ENCODE data around the gene DOCK2. TPM values are rescaled to one million over a fixed set of nuclear protein-coding genes. Genes with fewer than 3 reads are reported as not detected.

DOCK2 gene
- total RNA-seq, 1 donor from 2014 or later = 4.2 TPM

DNA sequence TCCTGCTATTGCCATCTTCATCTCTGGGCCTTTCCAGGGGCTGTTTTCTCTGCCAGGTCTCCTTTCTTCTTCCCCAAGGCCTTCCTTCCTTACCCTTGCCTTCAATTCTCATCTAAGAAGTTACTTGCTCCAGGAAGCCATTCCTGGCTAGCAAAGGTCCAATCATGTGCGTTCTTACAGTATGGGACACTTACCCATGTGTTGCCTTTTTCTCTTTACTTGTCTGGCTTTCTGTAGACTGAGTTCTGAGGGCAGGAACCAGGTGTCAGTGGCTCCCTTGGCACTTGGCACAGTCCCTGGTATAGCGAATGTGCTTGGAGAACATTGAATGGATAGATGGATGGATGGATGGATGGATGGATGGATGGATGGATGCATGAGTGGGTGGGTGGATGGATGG lies 478.9 kb downstream of the DOCK2 start:
- Histone ChIP-seq H3K9me3 (replicated peaks) (no peaks in the 10 kb centered on the region), H3K27me3 (ENCODE audit: low read depth) (no peaks in the 10 kb centered on the region), H3K27ac (replicated peaks) (no peak overlapping the region), H3K4me1 (no peaks in the 10 kb centered on the region), H3K4me3 (no peak overlapping the region), H3K36me3 (no peaks in the 10 kb centered on the region)
- TF ChIP-seq, protein P1, sequence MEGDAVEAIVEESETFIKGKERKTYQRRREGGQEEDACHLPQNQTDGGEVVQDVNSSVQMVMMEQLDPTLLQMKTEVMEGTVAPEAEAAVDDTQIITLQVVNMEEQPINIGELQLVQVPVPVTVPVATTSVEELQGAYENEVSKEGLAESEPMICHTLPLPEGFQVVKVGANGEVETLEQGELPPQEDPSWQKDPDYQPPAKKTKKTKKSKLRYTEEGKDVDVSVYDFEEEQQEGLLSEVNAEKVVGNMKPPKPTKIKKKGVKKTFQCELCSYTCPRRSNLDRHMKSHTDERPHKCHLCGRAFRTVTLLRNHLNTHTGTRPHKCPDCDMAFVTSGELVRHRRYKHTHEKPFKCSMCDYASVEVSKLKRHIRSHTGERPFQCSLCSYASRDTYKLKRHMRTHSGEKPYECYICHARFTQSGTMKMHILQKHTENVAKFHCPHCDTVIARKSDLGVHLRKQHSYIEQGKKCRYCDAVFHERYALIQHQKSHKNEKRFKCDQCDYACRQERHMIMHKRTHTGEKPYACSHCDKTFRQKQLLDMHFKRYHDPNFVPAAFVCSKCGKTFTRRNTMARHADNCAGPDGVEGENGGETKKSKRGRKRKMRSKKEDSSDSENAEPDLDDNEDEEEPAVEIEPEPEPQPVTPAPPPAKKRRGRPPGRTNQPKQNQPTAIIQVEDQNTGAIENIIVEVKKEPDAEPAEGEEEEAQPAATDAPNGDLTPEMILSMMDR (IDR thresholded peaks at IDR 0.05; ENCODE audit: borderline replicate concordance) = no peak
- intact Hi-C loops (cut with micrococcal nuclease) = no loop called here
- no peak for DNase-seq

DNA sequence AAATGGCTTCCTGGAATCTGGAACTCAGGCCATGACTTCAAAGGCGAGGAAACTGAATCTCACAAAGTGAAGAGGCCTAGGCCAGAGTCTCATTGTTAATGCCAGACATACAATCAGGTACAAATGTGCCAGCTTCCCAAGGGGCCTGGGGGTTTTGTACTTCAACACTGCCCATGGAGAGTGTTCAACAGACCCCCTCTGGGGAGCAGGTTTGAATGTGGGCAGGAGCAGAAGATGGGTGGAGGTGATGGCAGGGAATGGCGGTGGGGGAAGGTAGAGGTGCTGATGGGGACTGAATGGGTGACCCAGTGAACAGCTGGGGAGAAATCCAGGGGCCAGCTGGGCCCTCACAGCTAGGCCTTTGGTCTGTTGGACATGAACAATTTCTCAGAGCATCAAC lies 480.7 kb downstream of the DOCK2 start:
- TF ChIP-seq, protein P1 (IDR thresholded peaks at IDR 0.05; ENCODE audit: borderline replicate concordance) = no peak

DNA sequence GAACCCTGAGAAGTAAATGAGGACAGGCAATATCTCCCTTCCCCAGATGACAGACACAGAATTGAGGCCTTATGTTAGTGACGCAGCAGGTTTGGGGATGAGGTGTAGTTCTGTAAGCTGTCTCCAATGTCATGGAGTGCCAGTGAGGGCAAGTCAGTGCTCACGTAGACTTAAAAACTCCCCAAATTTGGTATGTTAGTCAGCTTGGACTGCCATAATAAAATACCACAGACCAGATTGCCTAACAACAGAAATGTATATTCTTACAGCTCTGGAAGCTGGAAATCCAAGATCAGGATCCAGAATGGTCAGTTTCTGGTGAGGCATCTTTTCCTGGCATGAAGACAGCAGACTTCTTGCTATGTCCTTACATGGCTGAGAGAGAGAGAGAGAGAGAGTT lies 483.5 kb downstream of the DOCK2 start:
- H3K36me3 ChIP-seq = no peaks in the 10 kb centered on the region
- H3K27me3 ChIP-seq (ENCODE audit: low read depth) = peaks cover 3% of the 10 kb centered on the region
- DNase-seq = no peak
- intact Hi-C loops (cut with micrococcal nuclease) = no loop called here
- H3K9me3 ChIP-seq (replicated peaks) = peaks cover 10% of the 10 kb centered on the region
- TF ChIP-seq, protein P1 (IDR thresholded peaks at IDR 0.05; ENCODE audit: borderline replicate concordance) = no peak
- no peak overlapping the region for H3K4me3 ChIP-seq
- no peaks in the 10 kb centered on the region for H3K4me1 ChIP-seq
- no peak overlapping the region for H3K27ac ChIP-seq (replicated peaks)

More for the DNA sequence above, 480.7 kb downstream of the DOCK2 start:
- Histone ChIP-seq H3K27me3 (ENCODE audit: low read depth) (no peaks in the 10 kb centered on the region), H3K4me3 (no peak overlapping the region), H3K4me1 (no peaks in the 10 kb centered on the region), H3K36me3 (no peaks in the 10 kb centered on the region), H3K27ac (replicated peaks) (no peak overlapping the region), H3K9me3 (replicated peaks) (no peaks in the 10 kb centered on the region)
- intact Hi-C loops (cut with micrococcal nuclease) = no loop called here
- no peak for DNase-seq

DNA sequence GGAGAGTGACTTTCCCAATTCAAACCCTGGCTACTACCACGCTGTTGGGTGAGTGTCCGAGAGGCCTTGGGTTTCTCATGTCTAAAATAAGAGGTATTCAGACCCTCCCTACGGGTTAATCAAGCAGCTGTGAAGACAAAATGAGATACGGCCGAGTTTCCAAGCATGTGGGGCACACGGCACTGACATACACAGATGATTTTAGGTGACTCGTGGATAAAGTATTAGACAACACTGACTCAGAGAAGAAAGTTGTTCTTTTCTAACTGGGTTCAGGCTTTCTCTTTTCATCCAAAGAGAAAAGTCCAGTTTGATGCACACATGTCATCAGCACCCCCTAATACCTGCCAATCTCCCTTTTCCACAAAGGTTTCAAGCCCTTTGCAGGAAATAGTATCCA lies 484.2 kb downstream of the DOCK2 start:
- no peak overlapping the region for H3K4me3 ChIP-seq
- H3K36me3 ChIP-seq = no peaks in the 10 kb centered on the region
- H3K4me1 ChIP-seq = no peaks in the 10 kb centered on the region
- peaks cover 3% of the 10 kb centered on the region for H3K27me3 ChIP-seq (ENCODE audit: low read depth)
- peaks cover 17% of the 10 kb centered on the region for H3K9me3 ChIP-seq (replicated peaks)
- intact Hi-C loops (cut with micrococcal nuclease) = no loop called here
- no peak for DNase-seq
- H3K27ac ChIP-seq (replicated peaks) = no peak overlapping the region
- TF ChIP-seq, protein P1 (IDR thresholded peaks at IDR 0.05; ENCODE audit: borderline replicate concordance) = no peak

DNA sequence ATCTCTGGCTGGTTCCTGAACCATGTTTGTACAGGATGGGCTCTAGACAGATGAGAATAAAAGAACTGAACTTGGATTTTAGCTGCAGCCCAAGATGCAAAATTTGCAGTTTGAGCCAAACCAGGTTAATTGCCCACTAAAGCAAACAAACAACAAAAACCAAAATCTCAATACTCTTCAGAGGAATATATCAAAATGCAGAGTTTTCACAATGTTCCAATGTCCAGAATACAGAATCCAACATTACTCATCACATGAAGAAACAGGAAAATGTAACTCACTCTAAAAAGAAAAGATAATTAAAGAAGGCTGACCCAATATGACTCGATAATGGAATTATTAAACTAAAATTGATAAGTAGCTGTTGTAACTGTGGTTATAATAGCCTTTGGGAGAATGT lies 489.0 kb downstream of the DOCK2 start:
- DNase-seq = no peak
- Histone ChIP-seq H3K4me3 (no peak overlapping the region), H3K4me1 (no peaks in the 10 kb centered on the region), H3K9me3 (replicated peaks) (peaks cover 34% of the 10 kb centered on the region), H3K27me3 (ENCODE audit: low read depth) (peaks cover 3% of the 10 kb centered on the region), H3K36me3 (no peaks in the 10 kb centered on the region), H3K27ac (replicated peaks) (no peak overlapping the region)
- TF ChIP-seq, protein P1 (IDR thresholded peaks at IDR 0.05; ENCODE audit: borderline replicate concordance) = no peak
- intact Hi-C loops (cut with micrococcal nuclease) = no loop called here

DNA sequence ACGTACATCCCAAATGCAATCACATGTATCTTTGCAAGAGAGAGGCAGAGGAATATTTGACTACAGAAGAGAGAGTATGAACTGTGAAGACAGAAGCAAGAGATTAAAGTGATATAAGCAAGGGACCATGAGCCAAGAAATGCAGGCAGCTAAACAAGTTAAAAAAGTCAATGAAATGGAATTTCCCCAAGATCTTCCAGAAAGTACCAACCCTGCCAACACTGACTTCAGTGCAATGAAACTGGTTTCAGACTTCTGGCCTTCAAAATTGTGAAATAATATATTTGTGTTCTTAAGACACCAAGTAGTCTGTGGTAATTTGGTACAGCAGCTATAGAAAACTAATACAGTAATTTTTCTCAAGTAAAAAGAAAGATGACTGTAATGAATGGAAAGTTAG lies 489.6 kb downstream of the DOCK2 start:
- Histone ChIP-seq H3K27ac (replicated peaks) (no peak overlapping the region), H3K4me1 (no peaks in the 10 kb centered on the region), H3K36me3 (no peaks in the 10 kb centered on the region), H3K27me3 (ENCODE audit: low read depth) (peaks cover 3% of the 10 kb centered on the region), H3K4me3 (no peak overlapping the region), H3K9me3 (replicated peaks) (peaks cover 34% of the 10 kb centered on the region)
- TF ChIP-seq, protein P1 (IDR thresholded peaks at IDR 0.05; ENCODE audit: borderline replicate concordance) = no peak
- DNase-seq = no peak
- intact Hi-C loops (cut with micrococcal nuclease) = no loop called here

Data from left ventricle myocardium inferior (tissue), 1 donor.